Right lobe of liver (tissue), 6 donors: ENCODE data around the gene GOLGA6L10. TPM values are rescaled to one million over a fixed set of nuclear protein-coding genes. Genes with fewer than 3 reads are reported as not detected.

Experiments used
- ATAC-seq, 4 donors: fragments of 200-7000 bp; cut with Tn5 transposase; one replicate each; pipeline ENCODE4 v1.9.1; 2020; ENCODE audit warnings: mild to moderate bottlenecking in 4 of 4, moderate library complexity in 4 of 4
- DNase-seq, 3 donors: peaks; one replicate each; pipeline ENCODE4 v3.0.0-alpha.2; 2020
- H3K27ac ChIP-seq, 3 donors: fragments of 200-600 bp; one replicate each; pipeline ENCODE4 v1.8.0; 2022
- H3K27me3 ChIP-seq, 2 donors: fragments of 200-600 bp; one replicate each; pipeline ENCODE4 v1.8.0; 2022
- H3K36me3 ChIP-seq, 4 donors: fragments of 200-600 bp; sonication (generic) in 1 of 4; one replicate each; pipeline versions ENCODE4 v1.5.1 to v1.8.0; 2017 to 2022; ENCODE audit warnings: control low read depth in 1 of 4
- H3K4me1 ChIP-seq, 4 donors: fragments of 200-600 bp; sonication (generic) in 1 of 4; one replicate each; pipeline versions ENCODE4 v1.5.1 to v1.8.0; 2017 to 2022; ENCODE audit warnings: control low read depth in 1 of 4
- H3K4me3 ChIP-seq, 3 donors: fragments of 200-600 bp; one replicate each; pipeline ENCODE4 v1.8.0; 2022
- H3K9me3 ChIP-seq, 4 donors: fragments of 200-600 bp; sonication (generic) in 1 of 4; one replicate each; pipeline versions ENCODE4 v1.5.1 to v1.8.0; 2017 to 2022; ENCODE audit warnings: control low read depth in 1 of 4
- CTCF ChIP-seq, 4 donors: fragments of 200-600 bp in 3 of 4; fragments of 450-650 bp in 1 of 4; IDR thresholded peaks; one replicate each; pipeline versions ENCODE4 v1.5.1 to v1.8.0; 2016 to 2022; ENCODE audit warnings: antibody characterized with exemption in 4 of 4, mild to moderate bottlenecking in 2 of 4
- POLR2A ChIP-seq: fragments of 450-650 bp; IDR thresholded peaks from one replicate; pipeline ENCODE4 v1.6.1; 2017; ENCODE audit warnings: antibody characterized with exemption, mild to moderate bottlenecking
- WGBS: methylation state at CpG from one replicate; pipeline ENCODE4 v1.1.6; 2018; ENCODE audit warnings: low coverage, low lambda C conversion rate; ENCODE audit not compliant: insufficient coverage; ENCODE audit errors: missing lambda C conversion rate; 5-methylcytosine and 5-hydroxymethylcytosine counted together
- intact Hi-C, 2 donors: fragments of 100-400 bp; cut with DNase I; formaldehyde crosslinking; loops; one replicate each; pipeline versions ENCODE4 v1.11.2 to v1.14.1; 2022
- total RNA-seq, 6 experiments: library from RNA; depleted of rRNA in 2 of 6; stranded (reverse); fragments of >200 nt in 2 of 6; fragmentation: NEBNext Ultra II Directional in 3 of 6; extraction: Animal tissue kit (Norgen Biotek cat#: 25700) in 3 of 6; gene quantifications; one replicate each; pipeline versions ENCODE4 v1.1.0 to v1.2.4, GENCODE V29; 2016 to 2023
- donor health status: DM: no; HTN: yes; CAD: no.
- donor health status: DM: no; HTN: no; CAD: no.
- donor health status: DM: no; HTN: no; CAD: no.
- donor health status: DM: no; HTN: yes; CAD: no.
- donor health status: DM: no; HTN: yes; CAD: no.

The GOLGA6L10 gene
- total RNA-seq, 6 experiments from 2014 or later, result 0.06 to 0.93 (median 0.38) TPM

DNA sequence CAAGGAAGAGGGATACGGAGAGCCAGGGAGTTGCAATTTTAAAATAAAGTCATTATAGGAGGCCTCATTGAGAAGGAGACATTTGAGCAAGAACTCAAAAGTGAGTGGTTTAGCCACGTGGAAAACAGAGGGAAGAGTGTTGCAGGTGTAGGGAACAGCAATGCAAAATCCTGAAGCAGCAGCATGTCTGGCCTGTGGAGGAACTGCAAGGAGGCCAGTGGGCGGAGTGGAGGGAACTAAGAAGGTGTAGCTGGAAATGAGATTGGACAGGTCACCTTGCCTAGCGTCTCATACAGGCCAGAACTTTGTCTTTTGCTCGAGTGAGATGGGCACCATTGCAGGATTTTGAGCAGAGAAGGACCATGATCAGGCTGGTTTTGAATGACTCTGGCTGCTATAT lies 51.7 kb downstream of the GOLGA6L10 start:
- no peak for TF ChIP-seq CTCF (IDR thresholded peaks at IDR 0.05)
- TF ChIP-seq POLR2A, result no peak
- H3K27ac ChIP-seq, result no peak overlapping the region
- no peaks in the 10 kb centered on the region for H3K4me1 ChIP-seq
- no peaks in the 10 kb centered on the region for H3K27me3 ChIP-seq
- 83% methylated on average over 5 of the region's 5 CpGs for WGBS
- H3K9me3 ChIP-seq, result no peaks in the 10 kb centered on the region
- no peaks in the 10 kb centered on the region for H3K36me3 ChIP-seq
- intact Hi-C loops, result no loop called here
- ATAC-seq (no peak), DNase-seq (no peak)
- no peak overlapping the region for H3K4me3 ChIP-seq

DNA sequence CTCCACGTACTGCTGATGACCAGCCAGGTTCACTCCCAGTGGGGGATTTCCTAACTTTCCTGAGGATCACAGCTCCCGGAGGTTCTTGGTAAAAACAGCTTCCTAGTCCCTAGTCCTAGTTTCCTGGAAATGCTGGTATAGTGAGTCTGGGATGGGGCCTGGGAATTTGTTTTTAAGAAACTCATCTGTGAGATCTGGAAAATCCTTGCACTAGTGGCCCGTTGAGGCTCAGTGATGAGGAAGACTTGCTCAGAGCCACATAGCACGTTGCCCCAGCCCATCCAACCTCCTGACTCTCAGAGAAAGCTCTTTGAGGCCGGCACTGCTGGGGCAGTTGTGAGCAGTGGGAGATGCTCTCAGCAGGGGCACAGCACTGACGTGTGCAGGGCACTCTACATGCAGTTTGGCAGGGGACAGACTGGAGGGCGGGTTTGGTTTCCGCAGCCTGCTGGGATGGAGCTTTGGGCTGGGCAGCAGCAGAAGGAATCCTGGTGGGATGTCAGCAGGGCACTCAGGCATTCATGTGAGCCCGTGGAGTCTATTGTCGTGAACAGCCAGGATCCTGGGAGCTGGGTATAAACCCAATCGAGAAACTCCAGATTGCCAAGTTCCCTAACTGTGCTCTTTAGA lies 55.1 kb downstream of the GOLGA6L10 start:
- Histone ChIP-seq H3K36me3 (no peaks in the 10 kb centered on the region), H3K9me3 (no peaks in the 10 kb centered on the region), H3K27ac (no peak overlapping the region), H3K27me3 (no peaks in the 10 kb centered on the region), H3K4me3 (no peak overlapping the region), H3K4me1 (no peaks in the 10 kb centered on the region)
- ATAC-seq (no peak), DNase-seq (no peak)
- TF ChIP-seq POLR2A, result no peak
- no peak for TF ChIP-seq CTCF (IDR thresholded peaks at IDR 0.05)
- intact Hi-C loops, result no loop called here
- 53% methylated on average over 2 of the region's 11 CpGs for WGBS

DNA sequence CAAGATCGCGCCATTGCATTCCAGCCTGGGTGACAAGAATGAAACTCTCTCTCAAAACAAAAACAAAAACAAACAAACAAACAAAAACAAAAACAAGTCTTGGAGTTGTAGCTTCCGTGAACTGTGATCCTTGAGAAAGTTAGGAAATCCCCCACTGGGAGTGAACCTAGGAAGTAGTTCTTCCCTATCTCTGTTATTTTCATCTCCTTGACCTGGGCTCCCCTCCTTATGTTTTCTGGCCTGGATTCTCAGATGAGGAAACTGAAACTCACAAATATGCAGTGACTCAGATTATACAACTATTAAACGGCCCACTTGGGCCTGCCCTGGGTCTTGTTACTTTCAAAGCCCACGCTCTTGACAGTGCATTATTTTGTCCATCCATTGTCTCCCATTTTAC lies 57.0 kb downstream of the GOLGA6L10 start:
- H3K36me3 ChIP-seq, result no peaks in the 10 kb centered on the region
- no peaks in the 10 kb centered on the region for H3K9me3 ChIP-seq
- DNase-seq, result no peak
- no peaks in the 10 kb centered on the region for H3K27me3 ChIP-seq
- ATAC-seq, result no peak
- H3K27ac ChIP-seq, result no peak overlapping the region
- H3K4me3 ChIP-seq, result no peak overlapping the region
- no peak for TF ChIP-seq CTCF (IDR thresholded peaks at IDR 0.05)
- TF ChIP-seq POLR2A, result no peak
- 76% methylated on average over 5 of the region's 5 CpGs for WGBS
- intact Hi-C loops, result no loop called here
- H3K4me1 ChIP-seq, result no peaks in the 10 kb centered on the region

Other genes with a start within 250 kb of the GOLGA6L10 start
- gene EFL1, start 86.7 kb downstream of the GOLGA6L10 start, total RNA-seq, result 10 to 100 TPM in 2 of 6 experiments, 1 to 10 TPM in 4; 4.6 to 12.9 (median 9.4) TPM
- 1 to 10 TPM in 1 of 6 experiments, under 1 TPM in 4, not detected in 1; 0.06 to 1.1 (median 0.26) TPM for gene SAXO2, start 86.7 kb downstream of the GOLGA6L10 start, total RNA-seq
- gene GOLGA6L9, start 80.3 kb upstream of the GOLGA6L10 start, total RNA-seq, result 1 to 10 TPM in 3 of 6 experiments, under 1 TPM in 3; 0.49 to 1.2 (median 0.94) TPM
- gene RPS17, start 191.0 kb upstream of the GOLGA6L10 start, total RNA-seq, result 100 to 1,000 TPM; 503 to 807 (median 550) TPM